Measurements from ENCODE around the gene ERC2.

DNA sequence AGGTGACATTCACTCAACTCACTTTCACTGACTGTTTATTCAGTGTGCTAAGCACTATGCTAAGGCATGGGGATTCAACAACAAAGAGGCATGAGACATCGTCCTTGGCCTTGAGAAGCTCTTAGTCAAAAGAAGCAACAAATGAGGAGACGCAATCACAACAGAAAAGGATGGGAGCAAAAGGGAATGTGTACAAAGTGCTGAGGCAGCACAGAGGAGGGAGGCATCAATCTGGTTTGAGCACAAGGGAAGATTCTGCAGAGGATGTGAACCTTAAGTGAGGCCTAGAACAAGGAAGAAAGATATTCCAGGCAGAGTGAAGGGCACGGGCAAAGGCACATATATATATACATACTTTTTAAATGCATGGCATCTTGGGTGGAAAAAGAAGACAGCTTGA lies 151.3 kb downstream of the ERC2 start:
- no peak for TF ChIP-seq EP300 (IDR thresholded peaks at IDR 0.05)
- no peak for TF ChIP-seq CEBPB (IDR thresholded peaks at IDR 0.05)
- TF ChIP-seq, protein P1, sequence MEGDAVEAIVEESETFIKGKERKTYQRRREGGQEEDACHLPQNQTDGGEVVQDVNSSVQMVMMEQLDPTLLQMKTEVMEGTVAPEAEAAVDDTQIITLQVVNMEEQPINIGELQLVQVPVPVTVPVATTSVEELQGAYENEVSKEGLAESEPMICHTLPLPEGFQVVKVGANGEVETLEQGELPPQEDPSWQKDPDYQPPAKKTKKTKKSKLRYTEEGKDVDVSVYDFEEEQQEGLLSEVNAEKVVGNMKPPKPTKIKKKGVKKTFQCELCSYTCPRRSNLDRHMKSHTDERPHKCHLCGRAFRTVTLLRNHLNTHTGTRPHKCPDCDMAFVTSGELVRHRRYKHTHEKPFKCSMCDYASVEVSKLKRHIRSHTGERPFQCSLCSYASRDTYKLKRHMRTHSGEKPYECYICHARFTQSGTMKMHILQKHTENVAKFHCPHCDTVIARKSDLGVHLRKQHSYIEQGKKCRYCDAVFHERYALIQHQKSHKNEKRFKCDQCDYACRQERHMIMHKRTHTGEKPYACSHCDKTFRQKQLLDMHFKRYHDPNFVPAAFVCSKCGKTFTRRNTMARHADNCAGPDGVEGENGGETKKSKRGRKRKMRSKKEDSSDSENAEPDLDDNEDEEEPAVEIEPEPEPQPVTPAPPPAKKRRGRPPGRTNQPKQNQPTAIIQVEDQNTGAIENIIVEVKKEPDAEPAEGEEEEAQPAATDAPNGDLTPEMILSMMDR (IDR thresholded peaks at IDR 0.05) = no peak
- no peak for TF ChIP-seq KDM1A (IDR thresholded peaks at IDR 0.05; ENCODE audit: low read depth)
- TF ChIP-seq HDAC2 (IDR thresholded peaks at IDR 0.05) = no peak
- no peak for TF ChIP-seq RNF2 (IDR thresholded peaks at IDR 0.05; ENCODE audit: borderline replicate concordance, low read depth)
- TF ChIP-seq POLR2A (IDR thresholded peaks at IDR 0.05; ENCODE audit: low read length) = no peak
